Adrenal gland (tissue), 19 donors: ENCODE data around the gene POLG2. TPM values are rescaled to one million over a fixed set of nuclear protein-coding genes. Genes with fewer than 3 reads are reported as not detected.
A peak's percentile ranks its signal among the peaks of the same experiment; 100 is the strongest.

Experiments
- DNase-seq, 7 donors: peaks; one replicate each; pipeline ENCODE4 v3.0.0-alpha.2; 2019 to 2020
- H3K27ac ChIP-seq, 5 donors: fragments of 200-600 bp; sonication (generic) in 4 of 5; 1 replicate in 3 of 5; 2 replicates in 2 of 5; pipeline versions ENCODE4 v1.5.1 to v1.8.0; 2016 to 2020; ENCODE audit warnings: mild to moderate bottlenecking in 1 of 5
- H3K27me3 ChIP-seq: fragments of 200-600 bp; 2 replicates; pipeline ENCODE4 v1.8.0; 2021
- H3K36me3 ChIP-seq, 2 donors: fragments of 200-600 bp; replicated peaks in 1 of 2; 1 replicate in 1 of 2; 2 replicates in 1 of 2; pipeline versions ENCODE4 v1.5.1 to v1.8.0; 2018 to 2022
- H3K4me1 ChIP-seq, 2 donors: fragments of 200-600 bp; replicated peaks in 1 of 2; 1 replicate in 1 of 2; 2 replicates in 1 of 2; pipeline versions ENCODE4 v1.5.1 to v1.8.0; 2018 to 2021
- H3K4me3 ChIP-seq, 4 donors: fragments of 200-600 bp; sonication (generic) in 3 of 4; one replicate each; pipeline ENCODE4 v1.5.1; 2016 to 2018
- H3K9me3 ChIP-seq, 3 donors: fragments of 200-600 bp; sonication (generic) in 1 of 3; replicated peaks in 1 of 3; 1 replicate in 2 of 3; 2 replicates in 1 of 3; pipeline versions ENCODE4 v1.5.1 to v1.8.0; 2016 to 2021
- POLR2A ChIP-seq, 2 donors: fragments of 450-650 bp; IDR thresholded peaks; one replicate each; pipeline ENCODE4 v1.6.1; 2017; ENCODE audit warnings: antibody characterized with exemption in 2 of 2, mild to moderate bottlenecking in 2 of 2, moderate library complexity in 1 of 2
- WGBS, 4 donors: extraction: QIAGEN DNeasy Blood & Tissue Kit in 2 of 4; methylation state at CpG; one replicate each; pipeline versions ENCODE4 v1.1.5 to v1.1.7; 2013 to 2017; 5-methylcytosine and 5-hydroxymethylcytosine counted together
- intact Hi-C, 2 donors: fragments of 100-400 bp; cut with DNase I; formaldehyde crosslinking; loops; one replicate each; pipeline versions ENCODE4 v1.14.1 to v1.15.0; 2022 to 2023
- long read RNA-seq, 10 donors: library from polyadenylated mRNA in 3 of 10; unstranded in 2 of 10; stranded (forward) in 1 of 10; transcript quantifications; one replicate each; pipeline ENCODE4 v2.0.0 and lab custom pipeline, GENCODE V29; 2021 to 2026
- polyA plus RNA-seq, 3 donors: library from polyadenylated mRNA; stranded (reverse); fragments of 200-250 nt in 2 of 3; fragments of 350-450 nt in 1 of 3; fragmentation: Illumina TruSeq in 1 of 3; extraction: RNeasy Lipid Tissue Mini Kit (QIAGEN cat#74804) in 1 of 3; gene quantifications; one replicate each; pipeline ENCODE4 v1.2.3, GENCODE V29; 2013 to 2014
- total RNA-seq, 9 donors: library from RNA; depleted of rRNA in 4 of 9; stranded (reverse); fragments of >200 nt in 4 of 9; fragments of 120-200 nt in 1 of 9; fragmentation: NEBNext Ultra II Directional in 1 of 9; extraction: Animal tissue kit (Norgen Biotek cat#: 25700) in 1 of 9; gene quantifications; one replicate each; pipeline versions ENCODE4 v1.1.0 to v1.2.4, GENCODE V29; 2013 to 2023
- TF ChIP-seq, protein P1 (sequence below), 6 experiments: fragments of 450-650 bp in 4 of 6; fragments of 200-600 bp in 2 of 6; sonication (generic) in 1 of 6; IDR thresholded peaks; 1 replicate in 5 of 6; 2 replicates in 1 of 6; pipeline versions ENCODE4 v1.5.1 to v1.8.0; 2016 to 2021; ENCODE audit warnings: antibody characterized with exemption in 6 of 6, mild to moderate bottlenecking in 2 of 6, moderate library complexity in 1 of 6
- donor health status: healthy with polysubstance abuse.
- donor health status: Bipolar disorder and iron deficiency.
- donor health status: DM: yes; HTN: yes; CAD: no.
- donor health status: DM: no; HTN: no; CAD: no.
- donor health status: DM: no; HTN: no; CAD: no.
- donor health status: DM: yes; HTN: yes; CAD: no.

POLG2 gene
- 10 to 100 TPM in 5 of 9 donors, 1 to 10 TPM in 4; 3.1 to 28.7 (median 11.1) TPM for total RNA-seq
- polyA plus RNA-seq: 10 to 100 TPM in 2 of 3 donors, 1 to 10 TPM in 1; 7.6 to 14.7 (median 11.1) TPM
- long read RNA-seq, donor 1, partial matches to known transcripts: 0 of 5 reads
- long read RNA-seq, donor 1, other reads (novel, unspliced or antisense): 0 of 5 reads
- long read RNA-seq, donor 2, partial matches to known transcripts: 0 of 6 reads
- long read RNA-seq, donor 2, other reads (novel, unspliced or antisense): 0 of 6 reads
- long read RNA-seq, donor 3, partial matches to known transcripts: 0 of 2 reads
- long read RNA-seq, donor 3, other reads (novel, unspliced or antisense): 0 of 2 reads
- long read RNA-seq, donor 4, partial matches to known transcripts: 0 of 8 reads
- long read RNA-seq, donor 4, other reads (novel, unspliced or antisense): 4 of 8 reads
- long read RNA-seq, donor 5, transcript POLG2-201 (8 exons, 1,564 nt): major isoform, 11 of 18 reads
- long read RNA-seq, donor 5, partial matches to known transcripts: 1 of 18 reads
- long read RNA-seq, donor 5, other reads (novel, unspliced or antisense): 5 of 18 reads
- long read RNA-seq, donor 6, partial matches to known transcripts: 3 of 9 reads
- long read RNA-seq, donor 6, other reads (novel, unspliced or antisense): 2 of 9 reads
- long read RNA-seq, donor 7, partial matches to known transcripts: 0 of 1 reads
- long read RNA-seq, donor 7, other reads (novel, unspliced or antisense): 0 of 1 reads
- long read RNA-seq, donor 8, transcript POLG2-201 (8 exons, 1,564 nt): major isoform, 7 of 8 reads
- long read RNA-seq, donor 8, partial matches to known transcripts: 0 of 8 reads
- long read RNA-seq, donor 8, other reads (novel, unspliced or antisense): 0 of 8 reads
- long read RNA-seq, donor 9, partial matches to known transcripts: 0 of 4 reads
- long read RNA-seq, donor 9, other reads (novel, unspliced or antisense): 0 of 4 reads
- long read RNA-seq, donor 10: 0 reads

DNA sequence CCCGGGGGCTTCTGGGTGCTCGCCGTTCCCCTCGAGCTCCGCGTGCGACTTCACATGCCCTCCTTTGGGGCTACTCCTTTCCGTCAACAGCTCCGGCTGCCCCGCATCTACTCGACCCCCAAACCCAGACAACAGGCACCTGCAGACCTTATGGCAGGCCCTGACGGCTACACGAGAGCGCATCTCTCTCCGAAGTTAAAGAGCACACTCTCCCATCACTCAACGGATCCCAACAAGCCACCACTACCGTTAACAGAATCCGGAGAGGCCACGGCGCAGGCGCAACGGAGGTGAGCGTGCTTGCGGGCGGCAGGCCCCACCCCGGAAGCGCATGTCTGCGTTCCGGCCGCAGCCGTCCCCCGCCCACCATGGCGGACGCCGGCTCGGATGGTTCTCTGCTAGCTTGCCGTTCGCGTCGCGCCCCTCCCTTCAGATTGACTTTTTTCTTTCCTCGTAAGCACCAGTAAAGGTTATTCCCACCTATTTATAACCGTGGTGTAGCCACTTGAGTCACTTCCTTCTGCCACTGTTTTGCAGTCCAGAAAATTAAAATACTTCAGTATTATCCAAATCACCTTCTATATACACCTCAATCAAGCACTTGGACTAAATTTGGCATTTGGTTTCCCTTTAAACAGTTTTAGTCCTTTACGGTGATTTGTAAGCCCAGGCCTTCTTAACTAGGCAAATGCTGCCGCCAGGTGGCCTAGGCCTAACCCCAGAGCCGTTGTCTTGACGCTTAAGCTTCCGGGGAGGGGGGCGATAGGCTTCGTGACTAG is at the start of gene POLG2:
Gene POLG2, minus strand, starts transcription at position 269 of the 779 bp plus-strand sequence. Its CDS starts 86 bp downstream, at position 183.
- peak; percentile 89 to 96 (median 94) for DNase-seq
- no peaks in the 10 kb centered on the region for H3K9me3 ChIP-seq
- peaks cover 30 to 70% of the 10 kb centered on the region in 2 donors for H3K4me1 ChIP-seq
- H3K4me3 ChIP-seq: peak within 1 kb of the TSS; percentile 16 to 71 (median 50)
- TF ChIP-seq, protein P1, sequence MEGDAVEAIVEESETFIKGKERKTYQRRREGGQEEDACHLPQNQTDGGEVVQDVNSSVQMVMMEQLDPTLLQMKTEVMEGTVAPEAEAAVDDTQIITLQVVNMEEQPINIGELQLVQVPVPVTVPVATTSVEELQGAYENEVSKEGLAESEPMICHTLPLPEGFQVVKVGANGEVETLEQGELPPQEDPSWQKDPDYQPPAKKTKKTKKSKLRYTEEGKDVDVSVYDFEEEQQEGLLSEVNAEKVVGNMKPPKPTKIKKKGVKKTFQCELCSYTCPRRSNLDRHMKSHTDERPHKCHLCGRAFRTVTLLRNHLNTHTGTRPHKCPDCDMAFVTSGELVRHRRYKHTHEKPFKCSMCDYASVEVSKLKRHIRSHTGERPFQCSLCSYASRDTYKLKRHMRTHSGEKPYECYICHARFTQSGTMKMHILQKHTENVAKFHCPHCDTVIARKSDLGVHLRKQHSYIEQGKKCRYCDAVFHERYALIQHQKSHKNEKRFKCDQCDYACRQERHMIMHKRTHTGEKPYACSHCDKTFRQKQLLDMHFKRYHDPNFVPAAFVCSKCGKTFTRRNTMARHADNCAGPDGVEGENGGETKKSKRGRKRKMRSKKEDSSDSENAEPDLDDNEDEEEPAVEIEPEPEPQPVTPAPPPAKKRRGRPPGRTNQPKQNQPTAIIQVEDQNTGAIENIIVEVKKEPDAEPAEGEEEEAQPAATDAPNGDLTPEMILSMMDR (IDR thresholded peaks at IDR 0.05): peak; percentile 9 to 55 (median 42)
- peak; percentile 36 to 83 for TF ChIP-seq POLR2A (IDR thresholded peaks at IDR 0.05)
- 0 to 2% (median 1%) methylated on average over 33 to 50 of the region's 50 CpGs for WGBS, 4 donors
- intact Hi-C loops: no loop called here
- H3K27me3 ChIP-seq: no peaks in the 10 kb centered on the region
- peak within 1 kb of the TSS; percentile 37 to 89 (median 76) for H3K27ac ChIP-seq
- H3K36me3 ChIP-seq: peaks cover 0 to 57% of the 10 kb centered on the region in 2 donors

DNA sequence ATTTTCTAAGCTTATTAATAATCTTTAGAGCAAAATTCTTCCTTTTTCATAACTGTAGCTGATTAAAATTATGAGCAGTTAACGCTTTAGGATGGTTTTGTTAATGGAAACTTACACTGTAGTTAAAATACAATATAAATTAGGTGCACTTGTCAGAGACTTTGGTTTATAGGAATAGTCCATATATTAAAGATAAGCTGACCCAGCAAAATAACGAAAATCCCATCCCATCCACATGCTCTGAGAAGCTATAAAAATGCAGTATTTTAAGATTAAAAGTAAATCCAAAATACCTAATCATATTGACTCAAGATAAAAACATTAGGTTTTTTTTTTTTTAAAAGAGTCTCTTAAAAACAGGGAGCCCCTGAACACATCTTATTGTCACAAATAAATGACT is 47.9 kb upstream of the POLG2 start:
- intact Hi-C loops: no loop called here
- H3K4me3 ChIP-seq: no peak overlapping the region
- no peaks in the 10 kb centered on the region for H3K27me3 ChIP-seq
- H3K27ac ChIP-seq: no peak overlapping the region
- H3K4me1 ChIP-seq: peaks cover 0 to 5% of the 10 kb centered on the region in 2 donors
- DNase-seq: no peak
- WGBS, 4 donors: 92 to 96% (median 94%) methylated on average over 2 of the region's 2 CpGs
- no peaks in the 10 kb centered on the region for H3K9me3 ChIP-seq
- TF ChIP-seq POLR2A (IDR thresholded peaks at IDR 0.05): no peak
- TF ChIP-seq, protein P1 (IDR thresholded peaks at IDR 0.05): no peak
- H3K36me3 ChIP-seq: peaks cover 0 to 42% of the 10 kb centered on the region in 2 donors

DNA sequence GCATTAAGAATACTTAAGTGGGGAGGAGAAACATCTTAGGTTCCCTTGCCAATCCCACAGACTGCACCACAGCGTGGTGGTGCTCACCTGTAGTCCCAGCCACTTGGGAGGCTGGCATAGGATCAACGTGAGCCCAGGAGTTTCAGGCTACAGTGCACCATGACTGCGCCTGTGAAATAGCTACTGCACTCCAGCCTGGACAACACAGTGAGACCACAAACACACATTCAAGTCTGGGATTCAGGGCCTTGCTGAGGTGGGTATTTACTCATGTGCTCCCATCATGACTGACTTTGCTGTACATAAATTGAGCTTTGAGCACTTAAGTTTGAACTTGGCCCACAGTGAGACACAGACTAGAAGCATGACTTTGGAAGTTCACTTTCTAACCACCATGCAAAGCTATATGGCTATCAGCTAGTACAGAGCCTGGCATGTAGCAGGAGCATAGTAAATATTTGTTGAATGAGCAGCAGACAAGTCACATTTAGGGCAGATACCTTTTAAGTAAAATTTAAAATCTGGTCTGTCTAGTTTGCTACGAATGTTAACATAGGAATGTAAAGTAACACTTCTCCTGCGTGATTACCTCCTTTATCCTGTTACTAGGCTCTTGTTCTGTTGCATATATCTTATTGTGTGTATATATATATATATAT is 43.4 kb upstream of the POLG2 start:
- no peak overlapping the region for H3K4me3 ChIP-seq
- no peak for TF ChIP-seq POLR2A (IDR thresholded peaks at IDR 0.05)
- TF ChIP-seq, protein P1 (IDR thresholded peaks at IDR 0.05): no peak
- H3K9me3 ChIP-seq: no peaks in the 10 kb centered on the region
- WGBS, 4 donors: 96 to 100% (median 97%) methylated on average over 4 to 5 of the region's 5 CpGs
- H3K4me1 ChIP-seq: peaks cover 0 to 5% of the 10 kb centered on the region in 2 donors
- peaks cover 0 to 51% of the 10 kb centered on the region in 2 donors for H3K36me3 ChIP-seq
- no peaks in the 10 kb centered on the region for H3K27me3 ChIP-seq
- no peak for DNase-seq
- no peak overlapping the region for H3K27ac ChIP-seq
- intact Hi-C loops: no loop called here
